Activated naive CD4-positive, alpha-beta T cell treated with anti-CD3 and anti-CD28 coated beads for 36 hours (primary cell): ENCODE measurements around the gene PHLDB2. TPM values are rescaled to one million over a fixed set of nuclear protein-coding genes. Genes with fewer than 3 reads are reported as not detected.

ENCODE experiments used
- CTCF ChIA-PET: fragments of 350-600 bp; sonication (Branson Sonifier 250); formaldehyde crosslinking; loops from one replicate; lab custom pipeline; 2021; ENCODE audit warnings: antibody characterized with exemption; lab: Charles Lee
- DNase-seq: peaks from one replicate; pipeline ENCODE4 v3.0.0-alpha.2; 2020
- H3K27ac Mint-ChIP-seq: one replicate; pipeline ENCODE4 v1.8.0; 2021; ENCODE audit warnings: mild to moderate bottlenecking, mixed read lengths
- H3K27me3 Mint-ChIP-seq: one replicate; pipeline ENCODE4 v1.8.0; 2021; ENCODE audit warnings: low read depth, mixed read lengths
- H3K36me3 Mint-ChIP-seq: one replicate; pipeline ENCODE4 v1.8.0; 2021; ENCODE audit warnings: low read depth, mixed read lengths
- H3K4me1 Mint-ChIP-seq: one replicate; pipeline ENCODE4 v1.8.0; 2021; ENCODE audit warnings: low read depth, mixed read lengths
- H3K4me3 Mint-ChIP-seq: one replicate; pipeline ENCODE4 v1.8.0; 2021; ENCODE audit warnings: mild to moderate bottlenecking, moderate library complexity, mixed read lengths
- H3K9me3 Mint-ChIP-seq: one replicate; pipeline ENCODE4 v1.8.0; 2021; ENCODE audit warnings: mixed read lengths
- intact Hi-C: fragments of 100-400 bp; cut with micrococcal nuclease; formaldehyde crosslinking; loops from one replicate; pipeline ENCODE4 v1.15.1; 2023
- total RNA-seq, 2 experiments: library from RNA; stranded (reverse); gene quantifications; one replicate each; pipeline ENCODE4 v1.2.3, GENCODE V29; 2021

PHLDB2 gene
- total RNA-seq, 2 experiments from 2014 or later, result 1.1 TPM

- Mint-ChIP-seq H3K9me3 (no peaks in the 10 kb centered on the region), H3K36me3 (no peaks in the 10 kb centered on the region), H3K4me3 (no peak overlapping the region), H3K27ac (no peak overlapping the region), H3K27me3 (peaks cover 4% of the 10 kb centered on the region), H3K4me1 (no peaks in the 10 kb centered on the region)
- CTCF ChIA-PET, result interaction anchor here (1.3 kb wide), 1 partner anchor 219 kb away, joined by 3 read pairs; no protein-coding TSS in a partner anchor
- no peak for DNase-seq
- intact Hi-C loops, result no loop called here
Observed at GRCh38 chr3:111936191-111936841, 77.3 kb downstream of the PHLDB2 start.

GRCh38 chr3:111936967-111937366, 77.9 kb downstream of the PHLDB2 start:
- intact Hi-C loops, result no loop called here
- H3K9me3 Mint-ChIP-seq, result no peaks in the 10 kb centered on the region
- no peak overlapping the region for H3K4me3 Mint-ChIP-seq
- CTCF ChIA-PET, result interaction anchor here (1.3 kb wide), 1 partner anchor 220 kb away, joined by 3 read pairs; no protein-coding TSS in a partner anchor
- no peak for DNase-seq
- no peak overlapping the region for H3K27ac Mint-ChIP-seq
- H3K36me3 Mint-ChIP-seq, result no peaks in the 10 kb centered on the region
- H3K27me3 Mint-ChIP-seq, result peaks cover 4% of the 10 kb centered on the region
- no peaks in the 10 kb centered on the region for H3K4me1 Mint-ChIP-seq

DNA sequence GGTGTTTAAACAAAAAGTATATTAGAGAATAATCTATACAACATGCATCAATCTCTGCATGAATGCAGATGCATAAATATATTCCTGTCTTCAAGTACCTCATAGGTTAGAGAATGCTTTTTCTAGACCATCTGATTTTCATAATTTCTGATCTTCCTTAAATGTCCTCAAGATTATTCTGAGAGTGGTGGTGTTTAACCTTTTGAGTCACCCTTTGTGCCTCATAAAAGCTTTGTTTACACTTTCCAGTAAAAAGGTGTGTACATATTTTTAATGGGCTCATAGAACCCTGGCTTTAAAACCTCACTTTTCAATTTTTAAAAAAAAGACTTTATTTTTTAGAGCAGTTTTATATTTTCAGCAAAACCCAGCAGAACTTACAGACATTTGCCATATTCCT, 78.8 kb downstream of the PHLDB2 start:
- no peaks in the 10 kb centered on the region for H3K36me3 Mint-ChIP-seq
- H3K27me3 Mint-ChIP-seq, result peaks cover 4% of the 10 kb centered on the region
- H3K4me3 Mint-ChIP-seq, result no peak overlapping the region
- H3K27ac Mint-ChIP-seq, result no peak overlapping the region
- H3K4me1 Mint-ChIP-seq, result no peaks in the 10 kb centered on the region
- no peaks in the 10 kb centered on the region for H3K9me3 Mint-ChIP-seq
- CTCF ChIA-PET, result interaction anchor here (1.3 kb wide), 1 partner anchor 221 kb away, joined by 3 read pairs; no protein-coding TSS in a partner anchor
- intact Hi-C loops, result no loop called here
- DNase-seq, result no peak

- DNase-seq, result no peak
- intact Hi-C loops, result no loop called here
- H3K4me3 Mint-ChIP-seq, result no peak overlapping the region
- no peaks in the 10 kb centered on the region for H3K4me1 Mint-ChIP-seq
- H3K9me3 Mint-ChIP-seq, result no peaks in the 10 kb centered on the region
- H3K27ac Mint-ChIP-seq, result no peak overlapping the region
- peaks cover 4% of the 10 kb centered on the region for H3K27me3 Mint-ChIP-seq
- no peaks in the 10 kb centered on the region for H3K36me3 Mint-ChIP-seq
- CTCF ChIA-PET, result no interaction called here
Observed at GRCh38 chr3:111939873-111940272, 80.8 kb downstream of the PHLDB2 start.

DNA sequence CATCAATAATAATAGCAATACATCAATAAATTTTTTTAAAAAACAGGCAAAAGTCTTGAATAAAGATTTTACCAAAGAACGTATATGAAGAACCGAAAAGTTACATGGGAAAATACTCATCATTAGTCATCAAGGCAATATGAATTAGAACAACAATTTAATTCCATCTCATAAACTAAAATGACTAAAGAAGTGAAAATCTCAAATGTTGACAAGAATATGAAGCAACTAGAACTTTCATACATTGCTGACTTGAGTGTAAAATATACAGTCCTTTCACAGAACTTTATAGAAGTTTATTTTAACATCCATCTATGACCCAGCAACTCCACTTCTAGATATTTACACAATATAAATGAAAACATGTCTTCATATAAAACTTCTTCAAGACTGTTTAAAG, 84.5 kb downstream of the PHLDB2 start:
- CTCF ChIA-PET, result no interaction called here
- Mint-ChIP-seq H3K27ac (no peak overlapping the region), H3K27me3 (peaks cover 9% of the 10 kb centered on the region), H3K4me3 (no peak overlapping the region), H3K9me3 (no peaks in the 10 kb centered on the region), H3K4me1 (no peaks in the 10 kb centered on the region), H3K36me3 (no peaks in the 10 kb centered on the region)
- no peak for DNase-seq
- intact Hi-C loops, result no loop called here

GRCh38 chr3:111944372-111944771, 85.3 kb downstream of the PHLDB2 start:
- Mint-ChIP-seq H3K36me3 (no peaks in the 10 kb centered on the region), H3K4me1 (no peaks in the 10 kb centered on the region), H3K27me3 (peaks cover 4% of the 10 kb centered on the region), H3K4me3 (no peak overlapping the region), H3K27ac (no peak overlapping the region), H3K9me3 (no peaks in the 10 kb centered on the region)
- CTCF ChIA-PET, result no interaction called here
- DNase-seq, result no peak
- intact Hi-C loops, result no loop called here

- intact Hi-C loops, result no loop called here
- no peaks in the 10 kb centered on the region for H3K9me3 Mint-ChIP-seq
- no peaks in the 10 kb centered on the region for H3K36me3 Mint-ChIP-seq
- no peak overlapping the region for H3K27ac Mint-ChIP-seq
- H3K4me1 Mint-ChIP-seq, result no peaks in the 10 kb centered on the region
- CTCF ChIA-PET, result interaction anchor here (1.4 kb wide), 1 partner anchor 231 kb away, joined by 3 read pairs; no protein-coding TSS in a partner anchor
- no peak overlapping the region for H3K4me3 Mint-ChIP-seq
- DNase-seq, result no peak
- peaks cover 4% of the 10 kb centered on the region for H3K27me3 Mint-ChIP-seq
Observed at GRCh38 chr3:111947231-111947630, 88.2 kb downstream of the PHLDB2 start.

DNA sequence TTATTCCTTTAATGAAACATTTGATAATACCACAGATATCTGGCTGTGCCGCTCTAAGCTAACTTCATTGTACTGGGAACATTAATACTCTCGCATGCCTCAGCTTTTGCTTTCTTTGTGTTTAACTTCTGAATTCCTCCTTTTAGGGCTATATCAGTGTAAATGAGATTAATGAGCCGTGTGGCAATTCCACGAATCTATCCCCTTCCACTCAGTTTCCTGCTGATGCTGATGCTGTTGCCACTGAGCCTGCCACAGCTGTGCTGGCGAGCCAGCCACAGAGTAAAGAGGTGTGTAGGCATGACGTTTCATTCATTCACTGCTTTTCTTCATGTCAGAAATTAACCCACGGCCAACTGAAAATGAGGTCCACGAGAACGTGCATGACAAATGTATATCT, 89.7 kb downstream of the PHLDB2 start:
- intact Hi-C loops, result no loop called here
- no peak for DNase-seq
- CTCF ChIA-PET, result interaction anchor here (1.4 kb wide), 1 partner anchor 233 kb away, joined by 3 read pairs; no protein-coding TSS in a partner anchor
- H3K36me3 Mint-ChIP-seq, result no peaks in the 10 kb centered on the region
- H3K27ac Mint-ChIP-seq, result no peak overlapping the region
- H3K27me3 Mint-ChIP-seq, result peaks cover 4% of the 10 kb centered on the region
- H3K9me3 Mint-ChIP-seq, result no peaks in the 10 kb centered on the region
- no peaks in the 10 kb centered on the region for H3K4me1 Mint-ChIP-seq
- H3K4me3 Mint-ChIP-seq, result no peak overlapping the region

DNA sequence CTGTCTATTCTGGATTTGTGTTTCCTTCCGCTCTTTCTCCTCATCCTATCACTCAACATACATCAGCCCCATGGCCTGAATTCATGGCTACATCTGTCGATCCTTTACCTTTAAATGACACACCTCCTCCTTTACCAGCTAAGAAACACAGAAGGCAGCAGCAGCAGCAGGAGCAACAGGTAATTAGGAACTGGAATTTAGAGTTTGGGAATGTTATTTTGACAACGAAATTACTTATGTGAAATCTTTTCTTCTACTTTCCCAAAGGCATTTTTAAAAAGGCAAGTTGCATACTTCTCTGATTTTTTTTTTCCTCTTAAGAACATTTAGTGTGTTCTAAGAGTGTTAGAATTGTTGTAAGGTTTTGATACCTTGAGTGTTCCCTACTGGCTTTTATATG, 90.6 kb downstream of the PHLDB2 start:
- intact Hi-C loops, result no loop called here
- Mint-ChIP-seq H3K4me3 (no peak overlapping the region), H3K9me3 (no peaks in the 10 kb centered on the region), H3K4me1 (no peaks in the 10 kb centered on the region), H3K36me3 (no peaks in the 10 kb centered on the region), H3K27ac (no peak overlapping the region), H3K27me3 (peaks cover 4% of the 10 kb centered on the region)
- no peak for DNase-seq
- CTCF ChIA-PET, result no interaction called here

DNA sequence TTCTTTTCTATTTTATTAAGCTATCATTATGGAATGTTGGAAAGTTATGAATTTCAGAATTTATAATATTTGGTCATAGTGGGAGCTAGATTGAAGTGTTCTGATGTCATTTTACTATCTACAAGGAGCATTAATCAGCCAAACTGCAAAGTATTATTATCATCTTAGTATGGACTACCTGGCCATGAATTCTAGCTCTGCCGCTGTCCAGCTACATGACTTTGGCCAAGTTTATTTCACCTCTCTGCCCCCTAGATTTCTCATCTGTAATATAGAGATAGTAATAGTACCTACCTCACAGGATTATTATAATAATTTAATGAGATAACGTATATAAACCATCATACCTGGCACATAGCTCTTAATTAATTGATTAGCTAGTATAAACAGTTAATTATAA, 92.0 kb downstream of the PHLDB2 start:
- Mint-ChIP-seq H3K4me3 (no peak overlapping the region), H3K4me1 (no peaks in the 10 kb centered on the region), H3K9me3 (no peaks in the 10 kb centered on the region), H3K27ac (no peak overlapping the region), H3K36me3 (no peaks in the 10 kb centered on the region), H3K27me3 (no peaks in the 10 kb centered on the region)
- CTCF ChIA-PET, result interaction anchor here (1.0 kb wide), 1 partner anchor 38 kb away, joined by 3 read pairs; no protein-coding TSS in a partner anchor
- DNase-seq, result no peak
- intact Hi-C loops, result no loop called here

GRCh38 chr3:111952086-111952485, 93.0 kb downstream of the PHLDB2 start:
- Mint-ChIP-seq H3K27ac (no peak overlapping the region), H3K9me3 (no peaks in the 10 kb centered on the region), H3K27me3 (no peaks in the 10 kb centered on the region), H3K4me1 (no peaks in the 10 kb centered on the region), H3K36me3 (no peaks in the 10 kb centered on the region), H3K4me3 (no peak overlapping the region)
- DNase-seq, result no peak
- intact Hi-C loops, result no loop called here
- CTCF ChIA-PET, result no interaction called here

DNA sequence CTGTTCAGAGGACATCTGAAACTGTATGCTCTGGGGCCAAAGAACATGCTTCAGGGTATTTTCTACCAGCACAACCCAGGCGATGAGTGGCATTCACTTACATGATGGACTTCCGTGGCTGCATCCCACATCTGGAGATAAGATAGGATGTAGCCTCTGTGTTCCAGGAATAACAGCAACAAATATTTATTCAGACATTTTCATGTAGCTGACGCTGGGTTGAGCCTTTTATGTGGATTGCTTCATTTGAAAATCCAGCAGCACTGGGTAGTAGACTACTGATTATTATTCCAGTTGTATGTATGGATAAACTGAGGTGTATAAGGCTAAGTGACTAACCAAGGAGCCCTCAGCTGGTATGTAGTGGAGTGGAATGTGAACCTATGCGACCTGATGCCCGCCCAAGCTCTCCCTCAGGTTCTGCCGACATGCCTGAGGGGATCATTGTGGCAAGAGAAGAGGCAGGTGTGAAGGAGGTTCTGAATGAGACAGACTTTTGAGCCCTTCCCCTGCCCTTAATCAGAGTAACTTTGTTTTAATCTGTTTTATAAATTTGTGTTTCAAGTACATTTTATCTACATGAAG, 93.9 kb downstream of the PHLDB2 start:
- Mint-ChIP-seq H3K27me3 (no peaks in the 10 kb centered on the region), H3K9me3 (no peaks in the 10 kb centered on the region), H3K27ac (no peak overlapping the region), H3K4me1 (no peaks in the 10 kb centered on the region), H3K36me3 (no peaks in the 10 kb centered on the region), H3K4me3 (no peak overlapping the region)
- no peak for DNase-seq
- CTCF ChIA-PET, result interaction anchor here (1.7 kb wide), 1 partner anchor 235 kb away, joined by 3 read pairs; no protein-coding TSS in a partner anchor
- intact Hi-C loops, result no loop called here
